ENCODE data around the gene ENTPD3. TPM values are rescaled to one million over a fixed set of nuclear protein-coding genes. Genes with fewer than 3 reads are reported as not detected.

Gene ENTPD3
- total and polyA plus RNA-seq, 2 of the 13 experiments (the other 11 are each of a cell fraction or from before 2014, with no cell fraction given) = 0.07 TPM; not detected in 1

GRCh38 chr3:40452876-40453730 is 66.1 kb downstream of the ENTPD3 start (continued):
- TF ChIP-seq DBP (CRISPR knock-in tag; IDR thresholded peaks at IDR 0.05; ENCODE audit: not compliant biosample characterization) (no peak), ZBTB46 (CRISPR knock-in tag; IDR thresholded peaks at IDR 0.05; ENCODE audit: borderline replicate concordance) (no peak), ZNF414 (CRISPR knock-in tag; IDR thresholded peaks at IDR 0.05) (0 out of 2 replicates have a peak, but pooled peaks have one; percentile 27), ZNF547 (CRISPR knock-in tag; IDR thresholded peaks at IDR 0.05) (0 out of 2 replicates have a peak, but pooled peaks have one; percentile 35), RORA (CRISPR knock-in tag; IDR thresholded peaks at IDR 0.05) (no peak), ZNF331 (CRISPR knock-in tag; IDR thresholded peaks at IDR 0.05) (peak; percentile 69; the same call in 1 of the 2 replicates), ZUFSP (CRISPR knock-in tag; IDR thresholded peaks at IDR 0.05; ENCODE audit: borderline replicate concordance) (no peak), SMARCE1 (IDR thresholded peaks at IDR 0.05; ENCODE audit: borderline replicate concordance) (no peak), KLF13 (CRISPR knock-in tag; IDR thresholded peaks at IDR 0.05) (no peak), MYC (CRISPR knock-in tag; IDR thresholded peaks at IDR 0.05; ENCODE audit: borderline replicate concordance) (peak; percentile 70; the same call in 1 of the 2 replicates), CBX5 (CRISPR knock-in tag; IDR thresholded peaks at IDR 0.05; ENCODE audit: borderline replicate concordance) (no peak), MIER2 (CRISPR knock-in tag; IDR thresholded peaks at IDR 0.05) (no peak), TEAD3 (CRISPR knock-in tag; optimal IDR thresholded peaks at IDR 0.05; ENCODE audit: borderline replicate concordance) (peak; percentile 39), ZNF362 (CRISPR knock-in tag; IDR thresholded peaks at IDR 0.05; ENCODE audit: borderline replicate concordance) (0 out of 2 replicates have a peak, but pooled peaks have one; percentile 19), HMGA1 (CRISPR knock-in tag; conservative IDR thresholded peaks at IDR 0.05) (no peak), SIN3B (IDR thresholded peaks at IDR 0.05; ENCODE audit: low read length) (peak; percentile 28; the same call in 1 of the 2 replicates), PCBP1 (IDR thresholded peaks at IDR 0.05; ENCODE audit: borderline replicate concordance, low read depth, low read length) (no peak), ZNF207 (IDR thresholded peaks at IDR 0.05; ENCODE audit: borderline replicate concordance) (no peak), THAP11 (CRISPR knock-in tag; IDR thresholded peaks at IDR 0.05) (peak; percentile 91), ZNF780A (CRISPR knock-in tag; IDR thresholded peaks at IDR 0.05) (no peak), ZMAT5 (CRISPR knock-in tag; IDR thresholded peaks at IDR 0.05; ENCODE audit: borderline replicate concordance, low read depth) (no peak)
